SU-DHL-6 (cell line): ENCODE measurements around the gene NOS1AP.
A peak's percentile ranks its signal among the peaks of the same experiment; 100 is the strongest.

Experiments used
- H2AFZ ChIP-seq: fragments of 200-600 bp; sonication (generic); 2 replicates; pipeline ENCODE4 v1.6.1; 2014; ENCODE audit warnings: low read depth, mild to moderate bottlenecking, moderate library complexity, mixed read lengths, antibody characterized with exemption, low read length; ENCODE audit not compliant: severe bottlenecking
- H3F3A ChIP-seq: fragments of 200-600 bp; shearing (Covaris generic); 2 replicates; pipeline ENCODE4 v1.6.0; 2016; ENCODE audit warnings: antibody characterized with exemption, mild to moderate bottlenecking; ENCODE audit not compliant: insufficient read depth
- H3K27ac ChIP-seq: fragments of 200-600 bp; sonication (generic); 2 replicates; pipeline ENCODE4 v1.5.1; 2016; ENCODE audit warnings: low read depth, mild to moderate bottlenecking, low read length, moderate library complexity, mixed read lengths
- H3K27me3 ChIP-seq: fragments of 200-600 bp; sonication (generic), shearing (Covaris generic); 2 replicates; pipeline ENCODE4 v1.6.0; 2014; ENCODE audit warnings: mild to moderate bottlenecking, low read length
- H3K36me3 ChIP-seq: fragments of 200-600 bp; sonication (generic); 2 replicates; pipeline ENCODE4 v1.6.1; 2014; ENCODE audit warnings: mild to moderate bottlenecking, low read length, mixed read lengths
- H3K4me2 ChIP-seq: fragments of 300-600, 200-600 bp; shearing (Covaris generic), sonication (generic); 2 replicates; pipeline ENCODE4 v1.6.0; 2014; ENCODE audit warnings: low read length, low read depth, mild to moderate bottlenecking; ENCODE audit not compliant: poor library complexity, severe bottlenecking
- H3K4me3 ChIP-seq: fragments of 200-600 bp; sonication (generic); 2 replicates; pipeline ENCODE4 v1.5.1; 2014; ENCODE audit warnings: antibody characterized with exemption, low read length, mild to moderate bottlenecking, mixed read lengths; ENCODE audit not compliant: insufficient read depth, poor library complexity, severe bottlenecking
- H3K79me2 ChIP-seq: fragments of 200-600 bp; sonication (generic); 2 replicates; pipeline ENCODE4 v1.6.1; 2014; ENCODE audit warnings: mild to moderate bottlenecking, low read length, moderate library complexity; ENCODE audit not compliant: insufficient read depth
- H3K9ac ChIP-seq: fragments of 200-600 bp; sonication (generic); 2 replicates; pipeline ENCODE4 v1.7.0; 2014; ENCODE audit warnings: mild to moderate bottlenecking, low read length
- H3K9me2 ChIP-seq: fragments of 200-600 bp; sonication (generic); replicated peaks from 2 replicates; pipeline ENCODE4 v1.6.1; 2014; ENCODE audit warnings: low read length; ENCODE audit not compliant: insufficient read depth
- H3K9me3 ChIP-seq: fragments of 200-600 bp; sonication (generic); 2 replicates; pipeline ENCODE4 v1.6.1; 2014; ENCODE audit warnings: low read length, mixed read lengths; ENCODE audit not compliant: insufficient read depth
- H4K20me1 ChIP-seq: fragments of 200-600 bp; sonication (generic); 2 replicates; pipeline ENCODE4 v1.6.1; 2014; ENCODE audit warnings: low read depth, mild to moderate bottlenecking, antibody characterized with exemption, low read length, moderate library complexity, mixed read lengths
- EZH2phosphoT487 ChIP-seq: fragments of 200-600 bp; sonication (generic), shearing (Covaris generic); conservative IDR thresholded peaks from 2 replicates; pipeline ENCODE4 v1.6.1; 2018; ENCODE audit warnings: mild to moderate bottlenecking, antibody characterized with exemption, low read length, moderate library complexity, mixed read lengths
- TF ChIP-seq, protein P1 (sequence below): fragments of 200-600 bp; sonication (generic); IDR thresholded peaks from one replicate; pipeline ENCODE4 v1.5.1; 2017; ENCODE audit warnings: antibody characterized with exemption, mild to moderate bottlenecking, low read length, moderate library complexity; ENCODE audit not compliant: insufficient read depth, poor library complexity, severe bottlenecking

The NOS1AP gene

GRCh38 chr1:162391790-162392563, 322.5 kb downstream of the NOS1AP start:
- no peaks in the 10 kb centered on the region for H3K9me2 ChIP-seq
- no peaks in the 10 kb centered on the region for H4K20me1 ChIP-seq
- H3K4me2 ChIP-seq, result no peak overlapping the region
- TF ChIP-seq, protein P1, sequence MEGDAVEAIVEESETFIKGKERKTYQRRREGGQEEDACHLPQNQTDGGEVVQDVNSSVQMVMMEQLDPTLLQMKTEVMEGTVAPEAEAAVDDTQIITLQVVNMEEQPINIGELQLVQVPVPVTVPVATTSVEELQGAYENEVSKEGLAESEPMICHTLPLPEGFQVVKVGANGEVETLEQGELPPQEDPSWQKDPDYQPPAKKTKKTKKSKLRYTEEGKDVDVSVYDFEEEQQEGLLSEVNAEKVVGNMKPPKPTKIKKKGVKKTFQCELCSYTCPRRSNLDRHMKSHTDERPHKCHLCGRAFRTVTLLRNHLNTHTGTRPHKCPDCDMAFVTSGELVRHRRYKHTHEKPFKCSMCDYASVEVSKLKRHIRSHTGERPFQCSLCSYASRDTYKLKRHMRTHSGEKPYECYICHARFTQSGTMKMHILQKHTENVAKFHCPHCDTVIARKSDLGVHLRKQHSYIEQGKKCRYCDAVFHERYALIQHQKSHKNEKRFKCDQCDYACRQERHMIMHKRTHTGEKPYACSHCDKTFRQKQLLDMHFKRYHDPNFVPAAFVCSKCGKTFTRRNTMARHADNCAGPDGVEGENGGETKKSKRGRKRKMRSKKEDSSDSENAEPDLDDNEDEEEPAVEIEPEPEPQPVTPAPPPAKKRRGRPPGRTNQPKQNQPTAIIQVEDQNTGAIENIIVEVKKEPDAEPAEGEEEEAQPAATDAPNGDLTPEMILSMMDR, result peak; percentile 52
- no peak for TF ChIP-seq EZH2phosphoT487
- H3K27ac ChIP-seq, result no peak overlapping the region
- no peaks in the 10 kb centered on the region for H3K27me3 ChIP-seq
- H3K9ac ChIP-seq, result no peak overlapping the region
- no peaks in the 10 kb centered on the region for H3K9me3 ChIP-seq
- no peaks in the 10 kb centered on the region for H3F3A ChIP-seq
- no peaks in the 10 kb centered on the region for H3K36me3 ChIP-seq
- no peak overlapping the region for H2AFZ ChIP-seq
- H3K4me3 ChIP-seq, result no peak overlapping the region
- no peaks in the 10 kb centered on the region for H3K79me2 ChIP-seq

DNA sequence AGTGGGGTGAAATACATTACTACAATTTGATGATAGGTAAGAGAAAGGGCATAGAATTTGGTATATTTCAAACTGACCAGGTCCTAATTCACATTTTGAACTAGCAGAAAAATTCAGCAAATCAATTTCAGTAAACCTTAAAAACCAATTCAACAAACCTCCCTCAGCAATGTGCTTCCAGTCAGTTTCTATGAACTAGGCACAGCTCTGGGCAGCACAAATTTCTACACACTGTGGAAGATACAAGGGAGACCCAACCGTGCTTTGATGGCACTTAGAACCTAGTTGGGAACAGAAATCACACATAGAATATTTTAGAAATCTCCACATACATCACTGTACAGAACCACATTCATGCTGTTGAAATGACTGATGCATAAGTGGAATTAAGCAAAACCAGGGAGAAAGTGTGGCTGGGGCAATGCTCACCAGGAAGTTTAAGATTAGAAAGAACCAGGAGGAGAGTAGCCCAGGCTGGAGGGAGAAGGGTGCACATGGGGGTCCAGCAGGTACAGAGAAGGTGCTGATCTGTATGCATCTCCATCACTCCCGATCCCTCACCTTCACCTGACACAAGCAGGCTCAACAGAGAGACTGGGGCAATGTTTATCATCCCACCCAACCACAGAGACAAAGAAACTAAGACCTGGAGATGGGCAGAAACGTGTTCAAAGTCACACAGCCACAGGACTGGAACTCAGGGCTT, 326.9 kb downstream of the NOS1AP start:
- Histone ChIP-seq H3K9ac (no peak overlapping the region), H3K4me3 (no peak overlapping the region), H3K36me3 (no peaks in the 10 kb centered on the region), H2AFZ (no peak overlapping the region), H3K27ac (no peak overlapping the region), H3K79me2 (no peaks in the 10 kb centered on the region), H3K27me3 (no peaks in the 10 kb centered on the region), H3K4me2 (no peak overlapping the region), H4K20me1 (no peaks in the 10 kb centered on the region), H3F3A (no peaks in the 10 kb centered on the region), H3K9me2 (no peaks in the 10 kb centered on the region), H3K9me3 (no peaks in the 10 kb centered on the region)
- no peak for TF ChIP-seq EZH2phosphoT487
- TF ChIP-seq, protein P1, result no peak

DNA sequence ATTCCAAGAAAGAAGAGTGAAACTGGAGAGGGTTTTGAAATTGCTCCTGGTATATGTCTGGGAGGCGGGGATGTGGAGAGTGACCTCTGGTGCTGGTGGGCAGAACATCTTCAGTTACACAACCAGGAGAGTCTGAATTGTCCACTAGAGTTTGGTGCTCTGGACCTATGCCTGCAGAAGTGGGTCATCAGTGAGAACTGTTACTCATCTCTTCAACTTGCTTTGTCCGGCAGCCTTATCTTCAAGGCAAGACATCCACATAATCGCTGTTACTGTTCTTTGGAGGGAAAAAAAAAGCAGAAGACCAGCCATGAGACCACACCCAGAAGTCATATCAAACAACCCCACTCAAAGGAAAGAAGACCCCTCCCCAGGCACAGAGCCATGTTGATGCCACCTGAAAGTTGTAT, 327.6 kb downstream of the NOS1AP start:
- no peak overlapping the region for H3K4me2 ChIP-seq
- TF ChIP-seq, protein P1, result no peak
- TF ChIP-seq EZH2phosphoT487, result no peak
- no peak overlapping the region for H3K9ac ChIP-seq
- no peaks in the 10 kb centered on the region for H3F3A ChIP-seq
- no peaks in the 10 kb centered on the region for H4K20me1 ChIP-seq
- no peak overlapping the region for H2AFZ ChIP-seq
- H3K27ac ChIP-seq, result no peak overlapping the region
- H3K9me3 ChIP-seq, result no peaks in the 10 kb centered on the region
- no peaks in the 10 kb centered on the region for H3K36me3 ChIP-seq
- no peaks in the 10 kb centered on the region for H3K9me2 ChIP-seq
- H3K79me2 ChIP-seq, result no peaks in the 10 kb centered on the region
- H3K27me3 ChIP-seq, result no peaks in the 10 kb centered on the region
- H3K4me3 ChIP-seq, result no peak overlapping the region
